Colonic mucosa (tissue), 4 donors: ENCODE data around the gene C19orf47. TPM values are rescaled to one million over a fixed set of nuclear protein-coding genes. Genes with fewer than 3 reads are reported as not detected.

ENCODE experiments used
- DNase-seq: peaks from one replicate; pipeline ENCODE4 v3.0.0-alpha.2; 2020
- H3K27ac ChIP-seq: fragments of 200-600 bp; one replicate; pipeline ENCODE4 v1.8.0; 2021
- H3K27me3 ChIP-seq: fragments of 200-600 bp; one replicate; pipeline ENCODE4 v1.8.0; 2021
- H3K36me3 ChIP-seq: fragments of 200-600 bp; one replicate; pipeline ENCODE4 v1.8.0; 2021
- H3K4me1 ChIP-seq: fragments of 200-600 bp; one replicate; pipeline ENCODE4 v1.8.0; 2021; ENCODE audit warnings: mild to moderate bottlenecking
- H3K4me3 ChIP-seq: fragments of 200-600 bp; one replicate; pipeline ENCODE4 v1.8.0; 2021
- H3K9ac ChIP-seq, 2 donors: one replicate each; pipeline ENCODE4 v1.7.0; 2013; ENCODE audit warnings: control low read depth in 2 of 2, low read depth in 2 of 2, low read length in 2 of 2
- H3K9me3 ChIP-seq: fragments of 200-600 bp; one replicate; pipeline ENCODE4 v1.8.0; 2021
- intact Hi-C: fragments of 100-400 bp; cut with DNase I; formaldehyde crosslinking; loops from one replicate; pipeline ENCODE4 v1.14.1; 2022
- total RNA-seq, 2 donors: library from RNA; stranded (reverse); fragmentation: NEBNext Ultra II Directional in 1 of 2; extraction: Animal tissue kit (Norgen Biotek cat#: 25700) in 1 of 2; gene quantifications; one replicate each; pipeline ENCODE4 v1.2.1, GENCODE V29; 2021
- TF ChIP-seq, protein P1 (sequence below): fragments of 200-600 bp; IDR thresholded peaks from one replicate; pipeline ENCODE4 v1.8.0; 2022; ENCODE audit warnings: antibody characterized with exemption, mild to moderate bottlenecking
- donor health status: healthy.
- donor health status: DM: no; HTN: no; CAD: no.
- donor health status: DM: no; HTN: no; CAD: no.

Gene C19orf47
- total RNA-seq, 2 donors from 2014 or later: 9.2 to 14.9 TPM

DNA sequence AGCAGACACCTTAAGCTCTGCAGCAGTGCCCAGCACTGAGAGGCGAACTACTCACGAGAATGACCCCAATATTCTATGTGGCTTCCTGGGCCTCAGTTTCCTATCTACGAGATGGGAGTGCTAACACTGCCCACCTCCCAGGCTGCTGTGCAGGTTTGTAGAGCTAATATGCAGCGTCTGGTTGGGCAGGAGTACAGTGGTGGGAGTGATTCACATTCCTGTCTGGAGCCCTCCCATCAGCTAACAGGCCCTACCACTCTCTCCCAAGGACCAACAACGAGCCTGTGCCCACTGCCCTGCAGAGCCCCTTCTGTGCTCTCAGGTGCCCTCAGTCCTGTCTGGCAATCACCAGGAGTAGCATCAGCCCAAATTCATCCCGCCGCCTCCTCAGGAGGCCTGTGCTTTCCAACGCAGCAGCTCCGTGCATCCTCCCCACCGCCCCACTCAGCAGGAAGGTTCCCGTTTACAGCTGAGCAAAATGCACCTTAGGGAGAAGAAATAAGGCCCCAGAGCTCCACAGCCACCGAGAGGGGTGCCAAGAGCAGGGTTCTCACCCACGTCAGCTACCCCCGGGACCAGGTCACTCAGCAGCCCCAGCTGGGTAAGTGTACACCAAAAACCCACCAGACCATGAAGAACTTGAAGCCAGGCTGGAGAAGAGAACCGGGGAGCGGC, 69.7 kb downstream of the C19orf47 start:
- H3K4me1 ChIP-seq: peaks cover 15% of the 10 kb centered on the region
- no peaks in the 10 kb centered on the region for H3K36me3 ChIP-seq
- H3K9ac ChIP-seq: peak overlapping the region in 1 of 2 donors; percentile 27
- H3K9me3 ChIP-seq: no peaks in the 10 kb centered on the region
- TF ChIP-seq, protein P1, sequence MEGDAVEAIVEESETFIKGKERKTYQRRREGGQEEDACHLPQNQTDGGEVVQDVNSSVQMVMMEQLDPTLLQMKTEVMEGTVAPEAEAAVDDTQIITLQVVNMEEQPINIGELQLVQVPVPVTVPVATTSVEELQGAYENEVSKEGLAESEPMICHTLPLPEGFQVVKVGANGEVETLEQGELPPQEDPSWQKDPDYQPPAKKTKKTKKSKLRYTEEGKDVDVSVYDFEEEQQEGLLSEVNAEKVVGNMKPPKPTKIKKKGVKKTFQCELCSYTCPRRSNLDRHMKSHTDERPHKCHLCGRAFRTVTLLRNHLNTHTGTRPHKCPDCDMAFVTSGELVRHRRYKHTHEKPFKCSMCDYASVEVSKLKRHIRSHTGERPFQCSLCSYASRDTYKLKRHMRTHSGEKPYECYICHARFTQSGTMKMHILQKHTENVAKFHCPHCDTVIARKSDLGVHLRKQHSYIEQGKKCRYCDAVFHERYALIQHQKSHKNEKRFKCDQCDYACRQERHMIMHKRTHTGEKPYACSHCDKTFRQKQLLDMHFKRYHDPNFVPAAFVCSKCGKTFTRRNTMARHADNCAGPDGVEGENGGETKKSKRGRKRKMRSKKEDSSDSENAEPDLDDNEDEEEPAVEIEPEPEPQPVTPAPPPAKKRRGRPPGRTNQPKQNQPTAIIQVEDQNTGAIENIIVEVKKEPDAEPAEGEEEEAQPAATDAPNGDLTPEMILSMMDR: no peak
- H3K27ac ChIP-seq: peak overlapping the region; percentile 75
- no peak for DNase-seq
- H3K27me3 ChIP-seq: no peaks in the 10 kb centered on the region
- no peak overlapping the region for H3K4me3 ChIP-seq
- intact Hi-C loops: no loop called here

DNA sequence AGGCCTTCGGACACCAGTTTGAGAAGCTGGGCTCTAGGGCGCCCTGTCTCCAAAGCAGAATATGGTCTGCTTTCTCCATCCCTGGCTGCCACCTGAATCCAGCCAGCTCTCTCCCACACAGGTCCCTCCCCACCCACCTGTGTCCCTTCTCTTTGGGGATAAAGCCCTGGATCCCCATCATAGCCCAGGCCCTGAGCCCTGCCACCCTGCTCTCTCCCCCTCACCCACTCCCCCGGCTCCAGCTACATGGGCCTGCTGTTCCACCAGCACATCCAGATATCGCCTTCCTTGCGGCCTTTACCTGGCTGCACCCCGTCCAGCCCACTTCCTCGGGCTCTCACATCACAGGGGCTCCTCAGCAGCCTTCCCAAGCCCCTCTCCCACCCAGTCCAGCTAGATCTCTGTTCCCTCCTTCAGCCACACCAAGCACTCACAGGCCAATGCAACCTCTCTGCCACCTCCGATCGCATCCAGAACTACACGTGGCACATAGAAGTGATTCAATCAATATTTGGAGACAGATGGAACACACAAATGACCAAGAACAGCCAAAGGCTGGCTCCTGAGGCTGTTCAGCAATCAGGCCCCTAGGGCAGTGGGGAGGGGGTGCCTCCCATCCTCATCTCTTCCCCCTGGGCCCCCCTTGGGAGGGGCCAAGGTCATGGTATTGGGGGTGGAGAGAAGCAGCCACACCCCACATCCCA, 70.7 kb downstream of the C19orf47 start:
- Histone ChIP-seq H3K9me3 (no peaks in the 10 kb centered on the region), H3K4me1 (peaks cover 14% of the 10 kb centered on the region), H3K36me3 (no peaks in the 10 kb centered on the region), H3K4me3 (no peak overlapping the region), H3K9ac (peak overlapping the region in 1 of 2 donors; percentile 15), H3K27ac (no peak overlapping the region), H3K27me3 (no peaks in the 10 kb centered on the region)
- intact Hi-C loops: no loop called here
- TF ChIP-seq, protein P1: no peak
- no peak for DNase-seq

DNA sequence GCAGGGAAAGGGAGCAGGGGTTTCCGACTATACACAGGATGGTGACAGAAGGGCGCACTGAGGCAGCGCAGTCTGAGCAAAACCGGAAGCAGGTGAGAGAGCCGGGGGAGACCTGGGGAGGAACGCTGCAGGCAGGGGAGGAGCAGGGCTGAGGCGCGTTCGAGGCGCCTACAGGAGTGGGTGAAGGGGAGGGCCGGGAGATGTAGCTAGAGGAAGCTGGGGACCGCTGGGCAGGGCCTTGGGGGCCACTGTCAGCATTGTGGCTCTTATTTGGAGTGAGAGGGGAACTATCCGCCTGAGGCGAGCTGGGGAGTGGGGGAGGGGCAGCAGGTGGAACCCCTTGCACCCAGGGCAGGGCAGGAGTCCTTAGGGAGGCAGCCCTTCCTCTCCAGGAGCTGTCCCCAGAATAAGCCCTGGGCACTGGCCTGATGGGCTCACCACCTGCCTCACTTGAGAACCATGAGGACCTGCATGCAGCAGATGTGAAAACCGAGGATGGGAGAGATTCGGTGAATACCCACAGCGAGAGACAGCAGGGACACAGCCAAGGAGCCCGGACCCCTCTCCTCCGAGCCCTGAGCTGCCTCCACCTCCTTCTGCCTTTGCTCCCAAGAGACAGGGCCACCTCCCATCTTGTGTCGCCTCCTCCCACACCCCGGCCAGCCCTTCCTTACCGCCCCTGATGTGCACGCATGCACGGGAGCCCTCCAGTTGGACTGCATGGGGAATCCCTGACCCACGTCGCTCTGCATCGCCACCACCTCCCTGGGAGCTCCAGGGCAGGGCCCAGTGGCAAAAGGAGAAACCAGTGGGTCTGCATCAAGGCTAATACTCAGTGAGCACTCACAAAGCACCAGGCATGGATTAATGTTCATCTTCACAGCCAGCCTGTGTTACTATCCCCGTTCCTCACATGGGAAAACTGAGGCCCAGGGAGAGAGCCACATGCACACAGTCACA, 73.3 kb downstream of the C19orf47 start:
- H3K9me3 ChIP-seq: no peaks in the 10 kb centered on the region
- no peak overlapping the region for H3K4me3 ChIP-seq
- no peak overlapping the region for H3K9ac ChIP-seq
- intact Hi-C loops: no loop called here
- TF ChIP-seq, protein P1: no peak
- no peaks in the 10 kb centered on the region for H3K36me3 ChIP-seq
- H3K4me1 ChIP-seq: peaks cover 3% of the 10 kb centered on the region
- DNase-seq: no peak
- no peaks in the 10 kb centered on the region for H3K27me3 ChIP-seq
- H3K27ac ChIP-seq: no peak overlapping the region

DNA sequence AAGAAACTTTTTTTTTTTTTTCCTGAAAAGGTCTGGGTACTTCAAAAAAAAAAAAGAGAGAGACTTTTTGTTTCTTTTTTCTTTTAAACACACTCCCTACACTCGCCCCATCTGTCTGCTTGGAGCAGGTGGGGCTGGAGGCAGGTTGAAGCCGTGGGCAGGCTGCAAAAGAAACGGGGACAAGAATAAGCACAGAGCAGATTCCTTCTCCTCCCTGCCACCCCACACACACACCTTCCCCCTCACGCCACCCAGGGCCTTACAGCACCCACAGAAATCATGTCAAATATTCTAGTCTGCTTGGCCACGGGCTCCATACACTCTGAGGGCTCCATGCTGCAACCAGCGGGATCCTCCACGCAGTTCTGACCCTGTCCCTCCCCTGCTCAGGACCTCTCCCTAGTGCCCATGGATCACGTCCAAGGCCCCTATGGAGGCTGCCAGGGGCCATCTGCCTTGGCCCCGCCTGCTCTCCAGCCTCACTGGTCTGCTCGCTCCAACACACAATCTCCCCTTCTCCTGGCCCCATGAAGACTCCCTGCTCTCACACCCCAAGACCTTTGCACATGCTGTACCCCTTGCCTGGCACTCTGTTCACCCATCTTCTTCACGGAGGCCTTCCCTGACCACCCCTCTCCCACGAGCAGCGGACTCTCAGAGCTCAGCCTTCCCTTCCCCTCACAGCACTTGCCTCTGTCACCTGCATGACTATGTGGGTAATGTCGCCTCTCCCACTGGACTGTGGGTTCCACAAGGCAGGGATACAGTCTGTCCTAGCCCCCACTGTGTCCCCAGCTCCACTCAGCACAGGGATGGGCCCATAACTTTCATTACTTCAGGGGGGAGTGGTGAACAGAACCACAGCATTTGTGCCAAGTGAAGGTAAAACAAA, 74.5 kb downstream of the C19orf47 start:
- H3K27ac ChIP-seq: no peak overlapping the region
- no peak overlapping the region for H3K9ac ChIP-seq
- no peaks in the 10 kb centered on the region for H3K4me1 ChIP-seq
- H3K27me3 ChIP-seq: no peaks in the 10 kb centered on the region
- no peaks in the 10 kb centered on the region for H3K9me3 ChIP-seq
- H3K36me3 ChIP-seq: no peaks in the 10 kb centered on the region
- no peak overlapping the region for H3K4me3 ChIP-seq
- TF ChIP-seq, protein P1: no peak
- DNase-seq: no peak
- intact Hi-C loops: no loop called here
